Muscle of leg (tissue), 11 donors: ENCODE results near the gene PIPOX. TPM values are rescaled to one million over a fixed set of nuclear protein-coding genes. Genes with fewer than 3 reads are reported as not detected.

Source experiments
- DNase-seq: peaks from one replicate; pipeline ENCODE4 v3.0.0; 2013
- H3K27ac ChIP-seq: one replicate; pipeline ENCODE4 v1.5.1; 2013; ENCODE audit warnings: mild to moderate bottlenecking, low read length, control low read depth
- H3K27me3 ChIP-seq: one replicate; pipeline ENCODE4 v1.6.1; 2013; ENCODE audit warnings: low read length; ENCODE audit not compliant: control insufficient read depth, insufficient read depth
- H3K36me3 ChIP-seq: one replicate; pipeline ENCODE4 v1.6.1; 2013; ENCODE audit warnings: low read length; ENCODE audit not compliant: control insufficient read depth, insufficient read depth
- H3K4me1 ChIP-seq: one replicate; pipeline ENCODE4 v1.6.1; 2013; ENCODE audit warnings: low read length; ENCODE audit not compliant: control insufficient read depth, insufficient read depth
- H3K4me3 ChIP-seq: one replicate; pipeline ENCODE4 v1.5.1; 2013; ENCODE audit warnings: low read length, control low read depth
- H3K9me3 ChIP-seq: replicated peaks from 2 replicates; pipeline ENCODE4 v1.6.1; 2013; ENCODE audit warnings: low read depth, low read length; ENCODE audit not compliant: control insufficient read depth
- WGBS: methylation state at CpG from one replicate; pipeline ENCODE4 v1.1.5; 2013; ENCODE audit warnings: missing lambda C conversion rate; ENCODE audit not compliant: insufficient coverage; 5-methylcytosine and 5-hydroxymethylcytosine counted together
- polyA plus RNA-seq, 8 donors: library from polyadenylated mRNA; unstranded; fragments of 120-200 nt; gene quantifications; one replicate each; pipeline versions ENCODE4 v1.2.1 to v1.2.3, GENCODE V29; 2013; ENCODE audit warnings: inconsistent platforms in 1 of 8, low replicate concordance in 1 of 8; ENCODE audit not compliant: insufficient read length in 8 of 8, insufficient read depth in 1 of 8
- total RNA-seq: library from RNA; stranded (reverse); fragments of 120-200 nt; gene quantifications from one replicate; pipeline ENCODE4 v1.2.4, GENCODE V29; 2013

Gene PIPOX
- total and polyA plus RNA-seq, 9 donors = 0.79 to 5.8 (median 1.5) TPM

DNA sequence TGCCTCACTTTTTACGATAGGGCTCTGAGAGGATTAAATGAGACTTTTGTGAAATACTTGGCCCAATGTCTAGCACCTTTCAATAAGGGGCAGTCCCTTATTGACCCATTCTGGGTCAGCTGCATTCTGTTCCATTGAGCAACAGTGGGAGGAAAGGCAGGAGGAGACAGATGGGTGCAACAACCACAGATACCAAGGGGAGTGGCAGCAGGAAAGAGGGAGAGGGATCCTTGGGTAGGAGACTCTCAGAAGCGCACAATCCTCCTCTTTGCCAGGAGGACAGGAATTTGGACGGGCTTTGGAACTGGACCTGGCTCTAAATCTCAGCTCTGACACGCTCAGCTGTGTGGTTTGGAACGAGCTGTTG is 3.5 kb downstream of the PIPOX start:
- Histone ChIP-seq H3K36me3 (no peaks in the 10 kb centered on the region), H3K9me3 (no peaks in the 10 kb centered on the region), H3K27me3 (peaks cover 16% of the 10 kb centered on the region), H3K27ac (no peak overlapping the region), H3K4me1 (peaks cover 33% of the 10 kb centered on the region), H3K4me3 (no peak overlapping the region)
- no CpG with 5 or more reads among the region's 5 CpGs for WGBS
- DNase-seq = no peak

GRCh38 chr17:29048440-29049368 is 5.8 kb downstream of the PIPOX start:
- peaks cover 24% of the 10 kb centered on the region for H3K27me3 ChIP-seq
- no peaks in the 10 kb centered on the region for H3K9me3 ChIP-seq
- H3K4me3 ChIP-seq = no peak overlapping the region
- WGBS = 22% methylated on average over 3 of the region's 10 CpGs
- DNase-seq = peak; percentile 66
- H3K36me3 ChIP-seq = no peaks in the 10 kb centered on the region
- H3K4me1 ChIP-seq = peaks cover 18% of the 10 kb centered on the region
- no peak overlapping the region for H3K27ac ChIP-seq

DNA sequence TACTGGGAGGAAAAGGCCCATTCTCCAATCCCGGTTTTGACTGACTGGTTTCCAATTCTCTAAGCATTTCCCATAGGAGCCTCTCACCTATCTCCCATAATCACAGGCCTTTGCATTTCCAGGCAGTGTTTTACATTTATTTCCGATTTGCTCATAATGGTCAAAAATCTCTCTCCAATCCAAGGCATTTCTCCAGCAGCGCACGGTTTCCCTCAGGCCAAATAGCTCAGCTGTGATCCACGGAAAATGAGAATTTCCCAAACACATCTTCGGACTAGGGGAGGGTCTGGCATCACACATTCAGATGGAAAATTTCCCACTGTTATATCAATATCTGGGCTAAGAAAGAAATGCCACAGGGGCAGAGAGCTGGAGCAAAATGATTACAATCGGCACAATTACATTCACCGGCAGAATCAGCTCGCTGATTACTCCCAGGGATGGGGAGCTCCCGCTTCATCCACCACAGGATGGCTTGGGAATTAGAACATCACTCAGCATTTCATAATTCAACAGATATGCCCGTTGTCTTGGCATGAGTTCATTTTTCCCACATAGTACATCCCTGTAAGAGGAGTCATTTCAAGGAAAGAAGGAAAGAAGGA is 6.7 kb downstream of the PIPOX start:
- Histone ChIP-seq H3K27me3 (peaks cover 27% of the 10 kb centered on the region), H3K27ac (no peak overlapping the region), H3K36me3 (no peaks in the 10 kb centered on the region), H3K4me3 (no peak overlapping the region), H3K4me1 (peaks cover 17% of the 10 kb centered on the region), H3K9me3 (no peaks in the 10 kb centered on the region)
- 25% methylated on average over 4 of the region's 11 CpGs for WGBS
- DNase-seq = peak; percentile 58

DNA sequence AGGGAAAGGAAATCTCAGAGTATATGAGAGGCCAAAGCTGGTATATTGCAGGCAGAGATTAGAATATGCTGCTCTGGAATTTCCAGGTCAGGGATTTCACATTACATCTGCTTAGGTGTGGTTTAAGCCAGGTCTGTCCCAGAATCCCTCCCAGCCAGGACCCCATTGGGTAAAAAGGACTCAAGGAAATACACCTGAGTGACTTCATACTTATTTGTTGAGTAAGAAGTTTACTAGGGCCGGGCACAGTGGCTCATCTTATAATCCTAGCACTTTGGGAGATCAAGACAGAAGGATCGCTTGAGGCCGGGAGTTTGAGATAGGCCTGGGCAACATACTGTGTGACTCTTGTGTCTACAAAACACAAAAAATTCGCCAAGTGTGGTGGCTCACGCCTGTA is 7.2 kb downstream of the PIPOX start:
- Histone ChIP-seq H3K4me1 (peaks cover 17% of the 10 kb centered on the region), H3K9me3 (no peaks in the 10 kb centered on the region), H3K27me3 (peaks cover 27% of the 10 kb centered on the region), H3K36me3 (no peaks in the 10 kb centered on the region), H3K27ac (no peak overlapping the region), H3K4me3 (no peak overlapping the region)
- WGBS = 94% methylated on average over 3 of the region's 5 CpGs
- DNase-seq = no peak

DNA sequence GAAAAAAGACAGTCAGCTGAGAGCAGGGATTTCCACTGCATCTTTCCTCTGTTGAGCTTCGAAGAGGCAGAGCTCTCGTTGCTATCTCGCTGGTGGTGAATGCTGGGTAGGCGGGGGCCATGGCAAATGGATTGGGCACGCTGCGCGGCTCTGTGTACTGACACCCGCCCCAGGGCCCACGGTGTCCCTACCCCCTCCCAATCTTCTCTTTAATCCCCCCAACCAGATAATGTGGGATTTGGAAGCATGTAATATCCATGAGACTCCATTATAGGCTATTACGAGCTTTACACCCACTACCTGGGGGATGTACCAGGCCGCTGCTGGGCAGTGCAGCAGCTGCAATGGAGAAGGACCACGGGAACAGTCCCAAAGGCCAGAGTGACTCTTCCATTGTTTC is 8.3 kb downstream of the PIPOX start:
- H3K27ac ChIP-seq = no peak overlapping the region
- WGBS = no CpG with 5 or more reads among the region's 12 CpGs
- H3K36me3 ChIP-seq = no peaks in the 10 kb centered on the region
- H3K27me3 ChIP-seq = peaks cover 32% of the 10 kb centered on the region
- peaks cover 17% of the 10 kb centered on the region for H3K4me1 ChIP-seq
- no peaks in the 10 kb centered on the region for H3K9me3 ChIP-seq
- no peak overlapping the region for H3K4me3 ChIP-seq
- DNase-seq = no peak

DNA sequence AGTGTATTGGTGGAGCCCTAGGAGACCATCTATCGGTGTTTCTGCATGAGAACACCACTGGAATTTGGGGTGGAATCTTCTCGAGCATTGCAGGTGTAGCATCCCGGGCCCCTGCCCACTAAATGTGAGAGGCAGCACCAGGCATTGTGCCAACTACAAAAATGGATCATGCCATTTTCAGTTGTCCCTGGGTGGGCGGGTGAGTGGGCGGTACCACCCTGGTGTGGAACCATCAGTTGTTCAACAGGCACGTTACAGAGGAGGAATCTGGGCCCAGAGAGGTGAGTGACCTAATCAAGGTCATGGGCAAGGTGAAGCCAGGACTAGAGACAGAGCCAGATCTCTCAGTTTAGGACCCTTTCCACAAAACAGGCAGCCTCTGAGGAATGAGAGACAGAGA is 8.8 kb downstream of the PIPOX start:
- no peak for DNase-seq
- Histone ChIP-seq H3K36me3 (no peaks in the 10 kb centered on the region), H3K27ac (no peak overlapping the region), H3K9me3 (no peaks in the 10 kb centered on the region), H3K4me1 (peaks cover 17% of the 10 kb centered on the region), H3K4me3 (no peak overlapping the region), H3K27me3 (peaks cover 35% of the 10 kb centered on the region)
- 84% methylated on average over 6 of the region's 6 CpGs for WGBS

DNA sequence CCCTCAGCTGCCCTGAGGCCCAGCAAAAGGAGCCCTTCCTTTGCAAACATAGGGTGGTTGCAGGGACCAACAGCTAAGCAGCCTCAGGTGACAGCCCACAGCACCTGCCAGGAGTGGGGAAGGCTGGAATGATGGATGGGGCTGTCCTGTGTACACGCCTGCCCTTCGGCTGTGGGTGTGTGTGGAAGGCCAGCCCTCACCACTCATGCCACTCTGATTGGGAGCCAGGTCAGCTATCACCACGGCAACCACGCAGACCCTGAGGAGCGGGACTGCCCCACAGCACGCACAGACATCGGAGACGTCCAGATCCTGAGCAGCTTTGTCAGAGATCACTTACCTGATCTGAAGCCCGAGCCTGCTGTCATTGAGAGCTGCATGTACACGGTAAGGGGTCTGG is 11.9 kb downstream of the PIPOX start:
- Histone ChIP-seq H3K4me3 (no peak overlapping the region), H3K9me3 (no peaks in the 10 kb centered on the region), H3K36me3 (no peaks in the 10 kb centered on the region), H3K27me3 (peaks cover 30% of the 10 kb centered on the region), H3K4me1 (no peaks in the 10 kb centered on the region), H3K27ac (no peak overlapping the region)
- 14% methylated on average over 2 of the region's 10 CpGs for WGBS
- DNase-seq = no peak

- no peaks in the 10 kb centered on the region for H3K36me3 ChIP-seq
- peaks cover 24% of the 10 kb centered on the region for H3K27me3 ChIP-seq
- H3K9me3 ChIP-seq = no peaks in the 10 kb centered on the region
- DNase-seq = no peak
- H3K4me3 ChIP-seq = no peak overlapping the region
- peaks cover 10% of the 10 kb centered on the region for H3K4me1 ChIP-seq
- WGBS = 67% methylated on average over 2 of the region's 4 CpGs
- no peak overlapping the region for H3K27ac ChIP-seq
Observed at GRCh38 chr17:29057361-29057760, 14.4 kb downstream of the PIPOX start.

DNA sequence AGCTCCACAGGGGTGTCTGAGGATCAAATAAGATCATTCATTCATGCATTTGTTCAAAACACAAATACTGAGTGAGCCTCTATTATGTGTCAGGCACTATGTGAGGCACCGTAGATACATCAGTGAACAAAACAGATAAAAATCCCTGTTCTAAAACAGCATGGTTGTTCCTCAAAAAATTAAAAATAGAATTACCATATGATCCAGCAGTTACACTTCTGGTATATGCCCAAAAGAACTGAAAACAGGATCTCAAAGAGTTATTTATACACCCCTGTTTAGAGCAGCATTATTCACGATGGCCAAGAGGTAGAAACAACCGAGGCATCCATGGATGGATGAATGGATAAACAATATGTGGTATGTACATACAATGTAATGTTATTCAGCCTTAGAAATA is 15.4 kb downstream of the PIPOX start:
- Histone ChIP-seq H3K9me3 (no peaks in the 10 kb centered on the region), H3K27ac (no peak overlapping the region), H3K36me3 (no peaks in the 10 kb centered on the region), H3K27me3 (peaks cover 18% of the 10 kb centered on the region), H3K4me3 (no peak overlapping the region), H3K4me1 (peaks cover 10% of the 10 kb centered on the region)
- no peak for DNase-seq
- WGBS = no CpG with 5 or more reads among the region's 3 CpGs

DNA sequence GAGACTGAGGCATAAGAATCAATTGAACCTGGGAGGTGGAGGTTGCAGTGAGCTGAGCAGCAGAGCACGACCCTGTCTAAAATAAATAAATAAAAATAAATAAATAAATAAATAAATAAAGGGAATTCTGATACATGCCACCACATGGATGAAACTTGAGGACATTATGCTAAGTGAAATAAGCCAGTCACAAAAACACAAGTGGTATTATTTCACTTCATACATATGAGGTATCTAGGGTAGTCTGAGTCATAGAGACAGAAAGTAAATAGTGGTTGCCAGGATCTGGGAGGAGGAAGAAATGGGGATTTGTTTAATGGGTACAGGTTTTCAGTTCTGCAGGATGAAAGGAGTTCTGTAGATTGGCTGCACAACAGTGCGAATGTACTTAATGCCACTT is 16.3 kb downstream of the PIPOX start:
- H3K4me3 ChIP-seq = no peak overlapping the region
- peaks cover 10% of the 10 kb centered on the region for H3K4me1 ChIP-seq
- H3K36me3 ChIP-seq = no peaks in the 10 kb centered on the region
- 60% methylated on average over 1 of the region's 2 CpGs for WGBS
- no peaks in the 10 kb centered on the region for H3K9me3 ChIP-seq
- H3K27ac ChIP-seq = no peak overlapping the region
- no peak for DNase-seq
- H3K27me3 ChIP-seq = peaks cover 17% of the 10 kb centered on the region
